Prostate gland (tissue), 2 donors: Measurements from ENCODE around the gene FKBP3. TPM values are rescaled to one million over a fixed set of nuclear protein-coding genes. Genes with fewer than 3 reads are reported as not detected.

Experiments used
- DNase-seq: peaks from one replicate; pipeline ENCODE4 v3.0.0-alpha.2; 2019; ENCODE audit warnings: low spot score
- H3K27ac ChIP-seq, 2 donors: fragments of 200-600 bp; sonication (generic); 2 replicates each; pipeline ENCODE4 v1.5.1; 2017 to 2019
- H3K27me3 ChIP-seq: fragments of 200-600 bp; sonication (generic); replicated peaks from 2 replicates; pipeline ENCODE4 v1.5.1; 2019; ENCODE audit not compliant: insufficient read depth
- H3K36me3 ChIP-seq, 2 donors: fragments of 200-600 bp; sonication (generic); 1 replicate in 1 of 2; 2 replicates in 1 of 2; pipeline versions ENCODE4 v1.5.1 to v1.8.1; 2017 to 2019
- H3K4me1 ChIP-seq: fragments of 200-600 bp; sonication (generic); replicated peaks from 2 replicates; pipeline ENCODE4 v1.5.1; 2019
- H3K4me3 ChIP-seq, 2 donors: fragments of 200-600 bp; sonication (generic); 2 replicates each; pipeline ENCODE4 v1.5.1; 2017 to 2019
- H3K9me3 ChIP-seq: fragments of 200-600 bp; sonication (generic); 2 replicates; pipeline ENCODE4 v1.5.1; 2017
- POLR2A ChIP-seq: fragments of 450-650 bp; IDR thresholded peaks from one replicate; pipeline ENCODE4 v1.6.1; 2016; ENCODE audit warnings: antibody characterized with exemption, mild to moderate bottlenecking
- POLR2AphosphoS5 ChIP-seq: sonication (generic); formaldehyde crosslinking; IDR thresholded peaks from one replicate; pipeline ENCODE4 v1.6.1; 2017; ENCODE audit warnings: antibody characterized with exemption
- WGBS: methylation state at CpG from one replicate; pipeline ENCODE4 v1.1.5; 2018; 5-methylcytosine and 5-hydroxymethylcytosine counted together
- intact Hi-C: fragments of 100-400 bp; cut with DNase I; formaldehyde crosslinking; loops from one replicate; pipeline ENCODE4 v1.14.2; 2022
- total RNA-seq, 2 donors: library from RNA; depleted of rRNA; stranded (reverse); fragments of >200 nt; gene quantifications; one replicate each; pipeline ENCODE4 v1.1.0, GENCODE V29; 2016
- TF ChIP-seq, protein P1 (sequence below), 4 experiments: fragments of 200-600 bp in 2 of 4; fragments of 450-650 bp in 2 of 4; sonication (generic) in 2 of 4; IDR thresholded peaks; 1 replicate in 3 of 4; 2 replicates in 1 of 4; pipeline ENCODE4 v1.5.1; 2016 to 2019; ENCODE audit warnings: antibody characterized with exemption in 4 of 4, mild to moderate bottlenecking in 2 of 4, moderate library complexity in 2 of 4

The FKBP3 gene
- 10 to 100 TPM; 40.4 to 46.7 TPM for total RNA-seq

DNA sequence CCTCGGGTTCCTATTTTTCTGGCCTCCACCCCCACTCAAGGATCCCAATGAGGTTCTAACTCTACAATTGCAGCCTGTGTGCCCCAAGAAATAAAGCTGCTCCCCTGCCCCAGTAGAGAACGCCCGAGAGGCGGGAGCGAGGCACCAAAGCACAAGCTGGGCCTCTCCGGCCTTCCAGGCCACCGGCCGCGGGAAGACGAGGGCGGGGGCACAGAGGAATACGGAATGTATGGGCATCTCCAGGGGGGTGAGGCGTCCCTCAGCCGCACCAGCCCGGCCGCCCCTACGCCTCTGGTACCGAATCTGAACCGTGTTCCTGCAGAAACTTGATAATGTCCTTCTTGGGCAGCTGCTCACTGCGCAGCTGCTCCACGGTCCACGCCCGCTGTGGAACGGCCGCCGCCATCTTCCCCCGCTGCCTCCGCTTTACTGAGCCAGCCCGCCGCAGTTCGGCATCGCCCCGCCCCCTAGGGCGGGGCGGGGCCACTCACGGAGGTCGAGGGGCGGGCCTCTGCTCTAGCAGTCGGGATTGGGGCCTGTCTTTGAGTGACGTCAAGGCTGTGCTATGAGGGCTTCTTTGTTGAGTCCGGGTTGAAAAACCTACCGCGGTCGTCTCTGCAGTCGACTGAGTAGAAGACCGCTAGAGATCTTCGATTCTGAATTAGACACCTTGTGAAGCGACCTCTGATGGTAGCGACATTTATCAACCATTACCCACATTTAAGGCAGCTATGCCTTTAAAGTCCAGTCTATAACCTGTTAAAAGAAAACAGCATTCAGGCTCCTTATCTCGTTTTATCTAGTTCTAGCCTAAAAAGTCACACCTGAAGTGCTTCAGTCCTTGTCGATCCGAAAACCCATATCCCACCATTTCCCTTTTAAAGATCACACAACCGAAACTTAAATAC is at the start of gene FKBP3:
Gene FKBP3 (minus strand): TSS at position 431 of the 908 bp plus-strand sequence. CDS start 25 bp downstream, at position 406.
- Histone ChIP-seq H3K27ac (peak within 1 kb of the TSS; percentile 79 to 81), H3K9me3 (no peaks in the 10 kb centered on the region), H3K4me1 (no peaks in the 10 kb centered on the region), H3K4me3 (peak within 1 kb of the TSS; percentile 49 to 55), H3K27me3 (no peaks in the 10 kb centered on the region), H3K36me3 (no peaks in the 10 kb centered on the region)
- TF ChIP-seq POLR2AphosphoS5 (peak; percentile 84), POLR2A (peak; percentile 65)
- TF ChIP-seq, protein P1, sequence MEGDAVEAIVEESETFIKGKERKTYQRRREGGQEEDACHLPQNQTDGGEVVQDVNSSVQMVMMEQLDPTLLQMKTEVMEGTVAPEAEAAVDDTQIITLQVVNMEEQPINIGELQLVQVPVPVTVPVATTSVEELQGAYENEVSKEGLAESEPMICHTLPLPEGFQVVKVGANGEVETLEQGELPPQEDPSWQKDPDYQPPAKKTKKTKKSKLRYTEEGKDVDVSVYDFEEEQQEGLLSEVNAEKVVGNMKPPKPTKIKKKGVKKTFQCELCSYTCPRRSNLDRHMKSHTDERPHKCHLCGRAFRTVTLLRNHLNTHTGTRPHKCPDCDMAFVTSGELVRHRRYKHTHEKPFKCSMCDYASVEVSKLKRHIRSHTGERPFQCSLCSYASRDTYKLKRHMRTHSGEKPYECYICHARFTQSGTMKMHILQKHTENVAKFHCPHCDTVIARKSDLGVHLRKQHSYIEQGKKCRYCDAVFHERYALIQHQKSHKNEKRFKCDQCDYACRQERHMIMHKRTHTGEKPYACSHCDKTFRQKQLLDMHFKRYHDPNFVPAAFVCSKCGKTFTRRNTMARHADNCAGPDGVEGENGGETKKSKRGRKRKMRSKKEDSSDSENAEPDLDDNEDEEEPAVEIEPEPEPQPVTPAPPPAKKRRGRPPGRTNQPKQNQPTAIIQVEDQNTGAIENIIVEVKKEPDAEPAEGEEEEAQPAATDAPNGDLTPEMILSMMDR (IDR thresholded peaks at IDR 0.05): peak in 3 of 4 experiments; percentile 5 to 34 (median 29)
- under 1% methylated on average over 53 of the region's 53 CpGs for WGBS
- intact Hi-C loops: loop anchor here (2.0 to 10.0 kb wide), 3 partner anchors 50 to 238 kb away; partner anchors contain the start of genes KLHL28 and PRPF39
- DNase-seq: peak; percentile 99

DNA sequence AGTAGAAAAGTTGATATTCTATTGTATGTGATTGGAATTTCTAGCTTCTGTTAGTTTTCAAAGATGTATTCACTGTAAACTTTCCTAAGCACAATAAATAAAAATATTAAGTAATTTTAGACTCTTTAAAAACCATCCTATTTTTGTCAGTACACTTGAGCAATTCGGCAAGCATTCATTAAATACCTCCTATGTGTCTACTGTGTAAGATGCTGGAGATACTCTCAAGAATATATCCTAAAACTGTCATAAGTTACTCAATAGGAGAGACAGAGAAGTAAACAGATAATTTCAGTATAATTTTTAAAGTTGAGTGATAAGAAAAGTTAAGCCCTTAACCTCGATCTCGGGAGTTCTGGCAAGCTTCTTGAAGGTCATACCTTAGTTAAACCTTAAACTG is 47.5 kb upstream of the FKBP3 start:
- H3K9me3 ChIP-seq: no peaks in the 10 kb centered on the region
- no peak for DNase-seq
- intact Hi-C loops: no loop called here
- H3K4me1 ChIP-seq: no peaks in the 10 kb centered on the region
- 82% methylated on average over 3 of the region's 3 CpGs for WGBS
- H3K4me3 ChIP-seq: no peak overlapping the region
- TF ChIP-seq POLR2A: no peak
- TF ChIP-seq POLR2AphosphoS5: no peak
- TF ChIP-seq, protein P1 (IDR thresholded peaks at IDR 0.05): no peak
- H3K36me3 ChIP-seq: no peaks in the 10 kb centered on the region
- H3K27me3 ChIP-seq: no peaks in the 10 kb centered on the region
- no peak overlapping the region for H3K27ac ChIP-seq

DNA sequence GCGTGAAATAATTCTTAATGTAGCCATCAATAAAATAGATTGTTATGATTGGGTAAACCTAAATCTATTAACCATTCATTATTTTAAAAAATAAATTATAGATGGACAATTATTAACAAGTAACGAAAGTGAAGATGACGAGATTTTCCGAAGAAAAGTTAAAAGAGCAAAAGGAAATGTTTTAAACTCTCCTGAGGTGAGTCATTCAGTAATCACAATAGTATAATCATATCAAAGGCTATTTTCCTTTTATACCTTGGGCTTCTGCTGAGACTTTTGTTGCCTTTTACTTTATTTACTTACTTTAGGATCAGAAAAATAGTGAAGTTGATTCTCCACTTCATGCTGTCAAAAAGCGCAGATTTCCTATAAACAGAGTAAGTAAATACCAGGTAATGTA is 47.0 kb upstream of the FKBP3 start:
- TF ChIP-seq POLR2AphosphoS5 (no peak), POLR2A (no peak)
- TF ChIP-seq, protein P1 (IDR thresholded peaks at IDR 0.05): no peak
- WGBS: 97% methylated on average over 5 of the region's 5 CpGs
- Histone ChIP-seq H3K36me3 (no peaks in the 10 kb centered on the region), H3K4me1 (no peaks in the 10 kb centered on the region), H3K4me3 (no peak overlapping the region), H3K27me3 (no peaks in the 10 kb centered on the region), H3K27ac (no peak overlapping the region), H3K9me3 (no peaks in the 10 kb centered on the region)
- DNase-seq: no peak
- intact Hi-C loops: no loop called here

DNA sequence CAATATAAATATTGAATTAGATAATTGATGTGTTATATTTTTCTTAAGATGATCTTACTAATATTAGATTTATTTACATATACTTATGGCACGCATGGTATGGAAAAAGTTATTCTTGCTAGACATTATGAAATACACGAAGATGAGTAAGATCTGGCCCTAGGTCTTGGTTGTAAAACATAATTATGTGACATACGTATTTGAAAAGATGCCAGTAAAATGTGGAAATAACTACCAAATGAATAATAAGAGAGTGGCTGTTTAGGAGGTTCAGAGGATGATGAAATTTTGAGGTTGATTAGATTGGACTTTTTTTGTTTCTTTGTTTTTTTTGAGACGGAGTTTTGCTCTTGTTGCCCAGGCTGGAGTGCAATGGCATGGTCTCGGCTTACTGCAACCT is 42.8 kb upstream of the FKBP3 start:
- 78% methylated on average over 5 of the region's 5 CpGs for WGBS

More for the DNA sequence above, 42.8 kb upstream of the FKBP3 start:
- TF ChIP-seq, protein P1 (IDR thresholded peaks at IDR 0.05): no peak
- intact Hi-C loops: no loop called here
- Histone ChIP-seq H3K36me3 (no peaks in the 10 kb centered on the region), H3K4me1 (no peaks in the 10 kb centered on the region), H3K9me3 (no peaks in the 10 kb centered on the region), H3K27ac (no peak overlapping the region), H3K27me3 (no peaks in the 10 kb centered on the region), H3K4me3 (no peak overlapping the region)
- DNase-seq: no peak
